ENCODE results near the gene RCE1. TPM values are rescaled to one million over a fixed set of nuclear protein-coding genes. Genes with fewer than 3 reads are reported as not detected.
A peak's percentile ranks its signal among the peaks of the same experiment; 100 is the strongest.

The RCE1 gene
- total and polyA plus RNA-seq, 2 donors (not counting 3 experiments of a cell fraction or from before 2014, with no cell fraction given), result 26.9 to 47.4 TPM

GRCh38 chr11:66864172-66864901, 21.1 kb downstream of the RCE1 start:
- H2AFZ ChIP-seq (ENCODE audit: low read depth, low read length), result peak overlapping the region; percentile 14
- H3K4me3 ChIP-seq (replicated peaks in 1 of 3; ENCODE audit: insufficient read depth in 1 of 3, low read depth in 1 of 3, low read length in 3 of 3), result no peak overlapping the region
- FAIRE-seq (no peak), DNase-seq (ENCODE audit: low read depth, low spot score) (no peak)
- TF ChIP-seq MAX (IDR thresholded peaks at IDR 0.05; ENCODE audit: insufficient read depth, insufficient read length), result no peak
- no peak for TF ChIP-seq POLR2A (IDR thresholded peaks at IDR 0.05; ENCODE audit: low read depth, low read length)
- no peak for TF ChIP-seq GATA2 (IDR thresholded peaks at IDR 0.05; ENCODE audit: insufficient read depth, insufficient read length, low read depth, low read length)
- no peak for TF ChIP-seq POLR2AphosphoS5 (IDR thresholded peaks at IDR 0.05; ENCODE audit: insufficient read depth, low read depth, low read length)
- TF ChIP-seq JUN (IDR thresholded peaks at IDR 0.05; ENCODE audit: borderline replicate concordance, insufficient read depth, insufficient read length, low read depth), result no peak
- no peak for TF ChIP-seq FOS (IDR thresholded peaks at IDR 0.05; ENCODE audit: borderline replicate concordance, insufficient read depth, low read length)
- TF ChIP-seq EZH2 (IDR thresholded peaks at IDR 0.05; ENCODE audit: borderline replicate concordance, low read depth, low read length, severe bottlenecking), result no peak
- TF ChIP-seq MYC (IDR thresholded peaks at IDR 0.05; ENCODE audit: low read depth, low read length), result no peak
- TF ChIP-seq CTCF (IDR thresholded peaks at IDR 0.05; ENCODE audit: extremely low read depth in 1 of 2, insufficient read depth in 1 of 2, low read depth in 1 of 2, low read length in 2 of 2), result no peak
- no peak overlapping the region for H3K27ac ChIP-seq (ENCODE audit: insufficient read depth, low read depth, low read length)
- ChIA-PET POLR2A (no interaction called here), CTCF (interaction anchor here (1.0 to 1.6 kb wide), 2 partner anchors 8 to 16 kb away, joined by 3 to 5 read pairs; no protein-coding TSS in a partner anchor)
- intact Hi-C loops (cut with micrococcal nuclease) (no loop called here), dilution Hi-C loops (cut with MboI; ENCODE audit: extremely low pct_ligation_motif_present, low sequenced_read_pairs) (no loop called here)
- H3K4me2 ChIP-seq (ENCODE audit: insufficient read depth, low read length), result no peak overlapping the region
- H3K36me3 ChIP-seq (ENCODE audit: control insufficient read depth in 2 of 2, extremely low read depth in 1 of 2, insufficient read depth in 2 of 2, low read length in 2 of 2), result no peaks in the 10 kb centered on the region
- H3K9me3 ChIP-seq (replicated peaks; ENCODE audit: control insufficient read depth, insufficient read depth, low read length), result no peaks in the 10 kb centered on the region
- H3K9me1 ChIP-seq (replicated peaks; ENCODE audit: control insufficient read depth, extremely low read depth, insufficient read depth, low read length), result no peaks in the 10 kb centered on the region
- no peak overlapping the region for H3K9ac ChIP-seq (replicated peaks; ENCODE audit: extremely low read depth, insufficient read depth, low read length)
- no peaks in the 10 kb centered on the region for H3K79me2 ChIP-seq (ENCODE audit: control insufficient read depth, insufficient read depth, low read length)
- H4K20me1 ChIP-seq (replicated peaks; ENCODE audit: control insufficient read depth, extremely low read depth, insufficient read depth, low read length), result no peaks in the 10 kb centered on the region
- no peaks in the 10 kb centered on the region for H3K4me1 ChIP-seq (ENCODE audit: control insufficient read depth, extremely low read depth, insufficient read depth, low read length)
- BruUV-seq (replicated peaks), result no TSS peak
- no peaks in the 10 kb centered on the region for H3K27me3 ChIP-seq (ENCODE audit: control insufficient read depth in 2 of 2, insufficient read depth in 2 of 2, low read length in 2 of 2)

All from endothelial cell of umbilical vein (primary cell).